ENCODE measurements around the gene UBE3C. TPM values are rescaled to one million over a fixed set of nuclear protein-coding genes. Genes with fewer than 3 reads are reported as not detected.

UBE3C gene
- total RNA-seq, 1 donor from 2014 or later, result 54.2 TPM

- H3K4me3 Mint-ChIP-seq (ENCODE audit: unreplicated experiment), result no peak overlapping the region
- peaks cover 4% of the 10 kb centered on the region for H3K27me3 Mint-ChIP-seq (ENCODE audit: unreplicated experiment)
- no peak for TF ChIP-seq CTCF (IDR thresholded peaks at IDR 0.05; ENCODE audit: unreplicated experiment)
- no peak for DNase-seq (ENCODE audit: low spot score)
- H3K4me1 Mint-ChIP-seq (ENCODE audit: unreplicated experiment), result no peaks in the 10 kb centered on the region
- no peaks in the 10 kb centered on the region for H3K9me3 Mint-ChIP-seq (ENCODE audit: unreplicated experiment)
- H3K27ac Mint-ChIP-seq (ENCODE audit: unreplicated experiment), result no peak overlapping the region
- H3K36me3 Mint-ChIP-seq (ENCODE audit: low read depth, unreplicated experiment), result no peaks in the 10 kb centered on the region
Observed at GRCh38 chr7:157122800-157123495, 15.8 kb upstream of the UBE3C start.

DNA sequence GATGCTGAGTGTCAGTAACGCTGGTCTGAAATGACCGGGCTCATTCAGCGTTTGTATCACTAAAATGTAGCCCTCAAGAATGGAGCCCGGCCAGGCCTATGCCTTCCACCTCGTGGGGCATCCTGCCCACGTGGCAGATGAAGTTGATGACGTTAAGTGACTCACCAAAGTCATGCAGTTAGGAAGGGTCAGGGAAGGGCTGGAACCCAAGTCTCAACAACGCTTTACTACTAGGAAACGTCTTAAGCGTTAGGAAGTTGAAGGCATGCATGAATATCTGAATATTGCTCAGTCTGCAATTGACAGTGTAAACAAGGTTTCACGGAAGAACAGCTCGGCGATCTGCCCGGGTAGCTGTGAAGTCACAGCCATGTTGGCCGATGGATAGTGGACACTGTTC is 14.0 kb upstream of the UBE3C start:
- H3K27ac Mint-ChIP-seq (ENCODE audit: unreplicated experiment), result no peak overlapping the region
- H3K4me1 Mint-ChIP-seq (ENCODE audit: unreplicated experiment), result no peaks in the 10 kb centered on the region
- H3K27me3 Mint-ChIP-seq (ENCODE audit: unreplicated experiment), result no peaks in the 10 kb centered on the region
- DNase-seq (ENCODE audit: low spot score), result no peak
- no peak for TF ChIP-seq CTCF (IDR thresholded peaks at IDR 0.05; ENCODE audit: unreplicated experiment)
- no peak overlapping the region for H3K4me3 Mint-ChIP-seq (ENCODE audit: unreplicated experiment)
- H3K36me3 Mint-ChIP-seq (ENCODE audit: low read depth, unreplicated experiment), result no peaks in the 10 kb centered on the region
- H3K9me3 Mint-ChIP-seq (ENCODE audit: unreplicated experiment), result no peaks in the 10 kb centered on the region

- no peak for DNase-seq (ENCODE audit: low spot score)
- no peak overlapping the region for H3K27ac Mint-ChIP-seq (ENCODE audit: unreplicated experiment)
- no peaks in the 10 kb centered on the region for H3K36me3 Mint-ChIP-seq (ENCODE audit: low read depth, unreplicated experiment)
Observed at GRCh38 chr7:157125376-157126223, 13.1 kb upstream of the UBE3C start.

DNA sequence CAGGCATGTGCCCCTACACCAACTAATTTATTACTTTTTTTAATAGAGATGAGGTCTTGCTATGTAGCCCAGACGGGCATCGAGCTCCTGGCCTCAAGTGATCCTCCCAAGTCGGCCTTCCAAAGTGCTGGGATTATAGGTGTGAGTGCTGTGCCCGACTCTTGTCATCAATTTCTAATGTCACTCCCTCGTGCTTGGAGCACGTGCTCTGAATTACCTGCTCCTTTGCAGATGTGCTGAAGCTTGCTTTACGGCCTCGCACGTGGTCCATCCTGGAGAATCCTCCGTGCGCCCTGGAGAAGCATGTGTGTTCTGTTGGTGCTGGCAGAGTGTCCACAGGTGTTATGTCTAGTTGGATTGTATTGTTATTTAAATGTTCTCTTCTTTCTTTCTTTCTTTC is 11.8 kb upstream of the UBE3C start:
- H3K36me3 Mint-ChIP-seq (ENCODE audit: low read depth, unreplicated experiment), result no peaks in the 10 kb centered on the region

More at GRCh38 chr7:157125376-157126223, 13.1 kb upstream of the UBE3C start:
- Mint-ChIP-seq H3K4me3 (ENCODE audit: unreplicated experiment) (no peak overlapping the region), H3K9me3 (ENCODE audit: unreplicated experiment) (no peaks in the 10 kb centered on the region), H3K4me1 (ENCODE audit: unreplicated experiment) (no peaks in the 10 kb centered on the region), H3K27me3 (ENCODE audit: unreplicated experiment) (no peaks in the 10 kb centered on the region)
- TF ChIP-seq CTCF (IDR thresholded peaks at IDR 0.05; ENCODE audit: unreplicated experiment), result no peak

More for the DNA sequence above, 11.8 kb upstream of the UBE3C start:
- H3K4me3 Mint-ChIP-seq (ENCODE audit: unreplicated experiment), result no peak overlapping the region
- H3K27ac Mint-ChIP-seq (ENCODE audit: unreplicated experiment), result no peak overlapping the region
- no peaks in the 10 kb centered on the region for H3K27me3 Mint-ChIP-seq (ENCODE audit: unreplicated experiment)
- H3K4me1 Mint-ChIP-seq (ENCODE audit: unreplicated experiment), result no peaks in the 10 kb centered on the region
- TF ChIP-seq CTCF (IDR thresholded peaks at IDR 0.05; ENCODE audit: unreplicated experiment), result no peak
- no peaks in the 10 kb centered on the region for H3K9me3 Mint-ChIP-seq (ENCODE audit: unreplicated experiment)
- no peak for DNase-seq (ENCODE audit: low spot score)
